ENCODE data around the gene EXOSC10. TPM values are rescaled to one million over a fixed set of nuclear protein-coding genes. Genes with fewer than 3 reads are reported as not detected.
A peak's percentile ranks its signal among the peaks of the same experiment; 100 is the strongest.
"Not testable (repeated sequence)": the region's sequence is repeated elsewhere in the genome, so short reads cannot be mapped to it uniquely, and the experiment has no call there.

Gene EXOSC10
- total RNA-seq, 4 donors from 2014 or later = 32.0 to 62.4 (median 40.8) TPM

- DNase-seq = no peak
- Histone ChIP-seq H3K4me1 (peaks cover 7 to 25% (median 10%) of the 10 kb centered on the region in 3 donors), H3K27ac (peak overlapping the region; percentile 89 to 95 (median 92)), H3K36me3 (peaks cover 0 to 31% (median 25%) of the 10 kb centered on the region in 3 donors), H3K9me3 (no peaks in the 10 kb centered on the region), H3K27me3 (no peaks in the 10 kb centered on the region), H3K4me3 (peak overlapping the region; percentile 83 to 100 (median 92))
- TF ChIP-seq CTCF (IDR thresholded peaks at IDR 0.05) (no peak), POLR2A (IDR thresholded peaks at IDR 0.05) (no peak)
- WGBS, 2 donors = 43 to 52% methylated on average over 10 to 13 of the region's 13 CpGs
- intact Hi-C loops (cut with DNase I) = no loop called here
Measured at GRCh38 chr1:11100149-11100493, 452 bp upstream of the EXOSC10 start.

- H3K27ac ChIP-seq = peak overlapping the region in 3 of 4 donors; percentile 89 to 95 (median 92)
- DNase-seq = no peak
Measured at GRCh38 chr1:11098931-11099309, 749 bp downstream of the EXOSC10 start.

GRCh38 chr1:11083784-11084183, 15.9 kb downstream of the EXOSC10 start:
- WGBS, 2 donors = 80 to 90% methylated on average over 1 to 3 of the region's 3 CpGs

More at GRCh38 chr1:11098931-11099309, 749 bp downstream of the EXOSC10 start:
- H3K4me1 ChIP-seq = peaks cover 7 to 25% (median 10%) of the 10 kb centered on the region in 3 donors
- H3K9me3 ChIP-seq = no peaks in the 10 kb centered on the region
- no peaks in the 10 kb centered on the region for H3K27me3 ChIP-seq
- H3K4me3 ChIP-seq = peak overlapping the region; percentile 83 to 100 (median 92)
- TF ChIP-seq POLR2A (IDR thresholded peaks at IDR 0.05) = no peak
- no peak for TF ChIP-seq CTCF (IDR thresholded peaks at IDR 0.05)
- 12 to 17% methylated on average over 5 of the region's 5 CpGs for WGBS, 2 donors
- peaks cover 11 to 39% (median 37%) of the 10 kb centered on the region in 3 donors for H3K36me3 ChIP-seq
- intact Hi-C loops (cut with DNase I) = no loop called here

GRCh38 chr1:11080931-11081330, 18.7 kb downstream of the EXOSC10 start:
- H3K27ac ChIP-seq = peak overlapping the region in 1 of 4 donors; percentile 23
- H3K4me3 ChIP-seq = no peak overlapping the region
- H3K4me1 ChIP-seq = peaks cover 0 to 25% (median 0%) of the 10 kb centered on the region in 3 donors
- no peaks in the 10 kb centered on the region for H3K27me3 ChIP-seq
- peaks cover 13 to 87% (median 35%) of the 10 kb centered on the region in 3 donors for H3K36me3 ChIP-seq
- WGBS, 2 donors = 66% methylated on average over 11 to 12 of the region's 12 CpGs
- intact Hi-C loops (cut with DNase I) = no loop called here
- no peaks in the 10 kb centered on the region for H3K9me3 ChIP-seq
- no peak for DNase-seq
- TF ChIP-seq POLR2A (IDR thresholded peaks at IDR 0.05) (no peak), CTCF (IDR thresholded peaks at IDR 0.05) (no peak)

More at GRCh38 chr1:11083784-11084183, 15.9 kb downstream of the EXOSC10 start:
- H3K27me3 ChIP-seq; H3K4me3 ChIP-seq; DNase-seq; intact Hi-C loops (cut with DNase I); H3K9me3 ChIP-seq; H3K27ac ChIP-seq: not testable (repeated sequence)
- Histone ChIP-seq H3K4me1 (peaks cover 0 to 25% (median 0%) of the 10 kb centered on the region in 3 donors), H3K36me3 (peaks cover 0 to 86% (median 37%) of the 10 kb centered on the region in 3 donors)

- Histone ChIP-seq H3K9me3 (no peaks in the 10 kb centered on the region), H3K36me3 (peaks cover 24 to 97% (median 41%) of the 10 kb centered on the region in 3 donors), H3K4me3 (no peak overlapping the region), H3K27me3 (no peaks in the 10 kb centered on the region), H3K27ac (no peak overlapping the region), H3K4me1 (peaks cover 0 to 25% (median 0%) of the 10 kb centered on the region in 3 donors)
- no peak for DNase-seq
- TF ChIP-seq POLR2A (IDR thresholded peaks at IDR 0.05) (no peak), CTCF (IDR thresholded peaks at IDR 0.05) (no peak)
- intact Hi-C loops (cut with DNase I) = no loop called here
- WGBS, 2 donors = 82 to 85% methylated on average over 2 of the region's 2 CpGs
Measured at GRCh38 chr1:11078631-11079030, 21.0 kb downstream of the EXOSC10 start.

- Histone ChIP-seq H3K4me1 (peaks cover 0 to 17% (median 0%) of the 10 kb centered on the region in 3 donors), H3K36me3 (peaks cover 42 to 100% (median 60%) of the 10 kb centered on the region in 3 donors)
- H3K27ac ChIP-seq; H3K9me3 ChIP-seq; intact Hi-C loops (cut with DNase I); DNase-seq; H3K27me3 ChIP-seq; H3K4me3 ChIP-seq: not testable (repeated sequence)
- 77 to 86% methylated on average over 3 to 7 of the region's 7 CpGs for WGBS, 2 donors
Measured at GRCh38 chr1:11073398-11073797, 26.3 kb downstream of the EXOSC10 start.

Measured in esophagus squamous epithelium (tissue), 5 donors.